Effector memory CD8-positive, alpha-beta T cell (primary cell): ENCODE data around the gene MMADHC.

Experiments used
- ATAC-seq: fragments of 150-1000 bp; cut with Tn5 transposase; replicated peaks from 2 replicates; pipeline ENCODE4 v1.10.0; 2021; ENCODE audit warnings: mild to moderate bottlenecking, moderate library complexity
- DNase-seq, 3 experiments: peaks; one replicate each; pipeline ENCODE4 v3.0.0; 2021
- H3K27ac Mint-ChIP-seq, 2 donors: one replicate each; pipeline ENCODE4 v1.8.0; 2022; ENCODE audit warnings: mild to moderate bottlenecking in 2 of 2, mixed read lengths in 2 of 2, moderate library complexity in 2 of 2
- H3K27me3 Mint-ChIP-seq, 2 donors: one replicate each; pipeline ENCODE4 v1.8.0; 2022; ENCODE audit warnings: mixed read lengths in 2 of 2
- H3K36me3 Mint-ChIP-seq: one replicate; pipeline ENCODE4 v1.8.0; 2022; ENCODE audit warnings: mild to moderate bottlenecking, moderate library complexity, mixed read lengths; ENCODE audit not compliant: insufficient read depth
- H3K4me1 Mint-ChIP-seq, 2 donors: one replicate each; pipeline ENCODE4 v1.8.0; 2022; ENCODE audit warnings: low read depth in 2 of 2, mixed read lengths in 2 of 2
- H3K4me3 Mint-ChIP-seq, 2 donors: one replicate each; pipeline ENCODE4 v1.8.0; 2022; ENCODE audit warnings: mild to moderate bottlenecking in 2 of 2, mixed read lengths in 2 of 2, moderate library complexity in 2 of 2
- H3K9me3 Mint-ChIP-seq, 2 donors: one replicate each; pipeline ENCODE4 v1.8.0; 2022; ENCODE audit warnings: mixed read lengths in 2 of 2

The MMADHC gene

DNA sequence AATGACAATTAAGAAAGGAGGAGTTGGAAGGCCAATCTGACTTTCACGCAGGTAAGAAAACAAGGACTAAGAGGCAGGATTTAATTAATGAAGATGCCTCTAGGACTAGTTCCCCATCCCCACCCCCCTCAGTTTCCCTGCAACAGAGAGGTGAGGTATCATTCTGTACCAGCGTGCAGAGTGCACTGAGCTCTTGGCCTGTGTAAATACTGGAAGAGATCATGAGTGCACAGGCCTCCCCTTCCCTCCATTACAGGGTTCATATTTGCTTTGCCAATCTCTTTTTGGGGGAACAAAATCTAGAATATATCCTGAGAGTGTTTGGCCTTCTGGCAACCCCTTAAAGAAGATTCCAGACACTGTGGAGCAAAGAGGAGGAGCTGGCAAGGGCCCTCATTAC is 60.9 kb downstream of the MMADHC start:
- no peak overlapping the region for H3K4me3 Mint-ChIP-seq
- ATAC-seq: no peak
- no peak for DNase-seq
- peaks cover 49 to 52% of the 10 kb centered on the region in 2 donors for H3K27me3 Mint-ChIP-seq
- H3K4me1 Mint-ChIP-seq: no peaks in the 10 kb centered on the region
- H3K36me3 Mint-ChIP-seq: peaks cover 3% of the 10 kb centered on the region
- no peak overlapping the region for H3K27ac Mint-ChIP-seq
- H3K9me3 Mint-ChIP-seq: no peaks in the 10 kb centered on the region

DNA sequence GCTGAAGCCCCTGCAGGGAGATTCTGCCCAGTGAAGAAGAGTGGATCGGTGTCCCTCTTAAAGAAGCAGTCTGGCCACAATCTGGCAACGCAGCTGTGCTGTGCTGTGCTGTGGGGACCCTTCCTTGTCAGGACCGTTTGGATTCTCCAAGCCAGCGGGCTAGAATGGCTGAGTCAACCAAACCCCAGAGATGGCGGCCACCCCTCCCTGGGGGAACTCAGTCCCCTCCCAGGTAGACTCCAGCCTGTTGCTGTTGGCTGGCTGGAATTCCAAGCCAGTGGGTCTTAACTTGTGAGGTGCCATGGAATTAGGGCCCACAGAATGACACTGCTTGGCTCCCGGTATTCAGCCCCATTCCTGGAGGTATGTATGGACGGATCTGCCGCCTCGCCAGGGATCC is 62.3 kb downstream of the MMADHC start:
- ATAC-seq (no peak), DNase-seq (no peak)
- peaks cover 2% of the 10 kb centered on the region for H3K36me3 Mint-ChIP-seq
- H3K4me3 Mint-ChIP-seq: no peak overlapping the region
- H3K27me3 Mint-ChIP-seq: peaks cover 40 to 49% of the 10 kb centered on the region in 2 donors
- no peaks in the 10 kb centered on the region for H3K4me1 Mint-ChIP-seq
- no peak overlapping the region for H3K27ac Mint-ChIP-seq
- H3K9me3 Mint-ChIP-seq: no peaks in the 10 kb centered on the region
